NK-92 (cell line): ENCODE data around the gene UPK2.
A peak's percentile ranks its signal among the peaks of the same experiment; 100 is the strongest.
"Not testable (repeated sequence)": the region's sequence is repeated elsewhere in the genome, so short reads cannot be mapped to it uniquely, and the experiment has no call there.

Experiments
- DNase-seq: peaks from one replicate; lab custom pipeline; 2025; ENCODE audit not compliant: unreplicated experiment; lab: John Stamatoyannopoulos, UW

The UPK2 gene

GRCh38 chr11:118984825-118985224 is 28.7 kb downstream of the UPK2 start:
- DNase-seq = no peak

- no peak for DNase-seq
Observed at GRCh38 chr11:118988280-118988679, 32.2 kb downstream of the UPK2 start.

- DNase-seq = not testable (repeated sequence)
Observed at GRCh38 chr11:118991486-118992038, 35.5 kb downstream of the UPK2 start.

- no peak for DNase-seq
Observed at GRCh38 chr11:118996926-118997626, 41.0 kb downstream of the UPK2 start.

GRCh38 chr11:118997627-118998387 is 41.7 kb downstream of the UPK2 start, which contains the start of gene CENATAC:
Gene CENATAC (plus strand): TSS chr11:118998138. CDS start chr11:118998198, 60 bp downstream.
- DNase-seq = peak; percentile 61

- DNase-seq = no peak
Observed at GRCh38 chr11:118998388-118998717, 42.3 kb downstream of the UPK2 start.

- no peak for DNase-seq
Observed at GRCh38 chr11:118998822-118999221, 42.7 kb downstream of the UPK2 start.

- no peak for DNase-seq
Observed at GRCh38 chr11:119000906-119001305, 44.8 kb downstream of the UPK2 start.

GRCh38 chr11:119006656-119007055 is 50.6 kb downstream of the UPK2 start:
- no peak for DNase-seq
